ENCODE measurements around the gene NFX1. TPM values are rescaled to one million over a fixed set of nuclear protein-coding genes. Genes with fewer than 3 reads are reported as not detected.

The NFX1 gene
- total and polyA plus RNA-seq, 4 donors = 13.7 to 27.9 (median 14.6) TPM

DNA sequence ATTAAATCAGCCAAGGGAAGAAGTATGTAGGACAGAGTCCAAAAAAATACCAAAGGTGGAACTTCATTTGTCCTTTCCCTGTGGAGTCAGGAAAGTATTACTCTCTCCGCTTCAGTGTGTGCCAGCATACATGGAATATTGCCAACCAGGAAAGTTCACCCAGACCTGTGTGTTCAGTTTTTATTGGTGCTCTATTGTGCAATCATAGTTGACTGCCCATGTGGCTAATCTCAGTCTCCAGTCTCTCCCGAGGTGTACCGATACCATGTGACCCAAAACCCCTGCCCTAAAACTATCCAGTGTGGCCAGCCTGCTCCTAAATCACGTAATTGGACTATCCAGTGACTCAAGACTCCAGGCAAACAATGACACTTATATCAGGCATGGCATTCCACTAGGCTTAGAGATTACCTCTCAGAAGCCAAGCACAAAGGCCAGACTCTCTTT lies 38.8 kb downstream of the NFX1 start:
- no peaks in the 10 kb centered on the region for H3K27me3 ChIP-seq (ENCODE audit: control insufficient read depth in 4 of 4, insufficient read depth in 4 of 4, low read length in 3 of 4)
- peaks cover 9 to 41% (median 23%) of the 10 kb centered on the region in 4 donors for H3K36me3 ChIP-seq (ENCODE audit: control insufficient read depth in 4 of 4, insufficient read depth in 3 of 4, low read depth in 1 of 4, low read length in 3 of 4)
- TF ChIP-seq GABPA (IDR thresholded peaks at IDR 0.05 in 1 of 2, conservative IDR thresholded peaks at IDR 0.05 in 1 of 2) (peak in 1 of 2 donors; percentile 68), JUND (IDR thresholded peaks at IDR 0.05) (peak; percentile 74 to 94), FOXA2 (IDR thresholded peaks at IDR 0.05) (peak; percentile 67), SP1 (IDR thresholded peaks at IDR 0.05) (peak; percentile 93), FOXA1 (IDR thresholded peaks at IDR 0.05) (peak; percentile 64), TAF1 (conservative IDR thresholded peaks at IDR 0.05) (no peak), RAD21 (IDR thresholded peaks at IDR 0.05) (peak in 1 of 2 donors; percentile 52), EGR1 (IDR thresholded peaks at IDR 0.05; ENCODE audit: low read depth in 2 of 2) (peak in 1 of 2 donors; percentile 81), HNF4A (conservative IDR thresholded peaks at IDR 0.05) (peak; percentile 80 to 90), YY1 (IDR thresholded peaks at IDR 0.05) (peak; percentile 72), NR2F2 (IDR thresholded peaks at IDR 0.05) (no peak), RXRA (IDR thresholded peaks at IDR 0.05) (peak; percentile 83 to 95), HNF4G (IDR thresholded peaks at IDR 0.05) (peak; percentile 57)
- TF ChIP-seq, protein P1, sequence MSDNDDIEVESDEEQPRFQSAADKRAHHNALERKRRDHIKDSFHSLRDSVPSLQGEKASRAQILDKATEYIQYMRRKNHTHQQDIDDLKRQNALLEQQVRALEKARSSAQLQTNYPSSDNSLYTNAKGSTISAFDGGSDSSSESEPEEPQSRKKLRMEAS (IDR thresholded peaks at IDR 0.05) = peak; percentile 94
- TF ChIP-seq, protein P2, sequence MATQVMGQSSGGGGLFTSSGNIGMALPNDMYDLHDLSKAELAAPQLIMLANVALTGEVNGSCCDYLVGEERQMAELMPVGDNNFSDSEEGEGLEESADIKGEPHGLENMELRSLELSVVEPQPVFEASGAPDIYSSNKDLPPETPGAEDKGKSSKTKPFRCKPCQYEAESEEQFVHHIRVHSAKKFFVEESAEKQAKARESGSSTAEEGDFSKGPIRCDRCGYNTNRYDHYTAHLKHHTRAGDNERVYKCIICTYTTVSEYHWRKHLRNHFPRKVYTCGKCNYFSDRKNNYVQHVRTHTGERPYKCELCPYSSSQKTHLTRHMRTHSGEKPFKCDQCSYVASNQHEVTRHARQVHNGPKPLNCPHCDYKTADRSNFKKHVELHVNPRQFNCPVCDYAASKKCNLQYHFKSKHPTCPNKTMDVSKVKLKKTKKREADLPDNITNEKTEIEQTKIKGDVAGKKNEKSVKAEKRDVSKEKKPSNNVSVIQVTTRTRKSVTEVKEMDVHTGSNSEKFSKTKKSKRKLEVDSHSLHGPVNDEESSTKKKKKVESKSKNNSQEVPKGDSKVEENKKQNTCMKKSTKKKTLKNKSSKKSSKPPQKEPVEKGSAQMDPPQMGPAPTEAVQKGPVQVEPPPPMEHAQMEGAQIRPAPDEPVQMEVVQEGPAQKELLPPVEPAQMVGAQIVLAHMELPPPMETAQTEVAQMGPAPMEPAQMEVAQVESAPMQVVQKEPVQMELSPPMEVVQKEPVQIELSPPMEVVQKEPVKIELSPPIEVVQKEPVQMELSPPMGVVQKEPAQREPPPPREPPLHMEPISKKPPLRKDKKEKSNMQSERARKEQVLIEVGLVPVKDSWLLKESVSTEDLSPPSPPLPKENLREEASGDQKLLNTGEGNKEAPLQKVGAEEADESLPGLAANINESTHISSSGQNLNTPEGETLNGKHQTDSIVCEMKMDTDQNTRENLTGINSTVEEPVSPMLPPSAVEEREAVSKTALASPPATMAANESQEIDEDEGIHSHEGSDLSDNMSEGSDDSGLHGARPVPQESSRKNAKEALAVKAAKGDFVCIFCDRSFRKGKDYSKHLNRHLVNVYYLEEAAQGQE (IDR thresholded peaks at IDR 0.05) = peak; percentile 66
- TF ChIP-seq, protein P3, sequence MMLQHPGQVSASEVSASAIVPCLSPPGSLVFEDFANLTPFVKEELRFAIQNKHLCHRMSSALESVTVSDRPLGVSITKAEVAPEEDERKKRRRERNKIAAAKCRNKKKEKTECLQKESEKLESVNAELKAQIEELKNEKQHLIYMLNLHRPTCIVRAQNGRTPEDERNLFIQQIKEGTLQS (IDR thresholded peaks at IDR 0.05) = peak; percentile 82
- TF ChIP-seq, protein P4, sequence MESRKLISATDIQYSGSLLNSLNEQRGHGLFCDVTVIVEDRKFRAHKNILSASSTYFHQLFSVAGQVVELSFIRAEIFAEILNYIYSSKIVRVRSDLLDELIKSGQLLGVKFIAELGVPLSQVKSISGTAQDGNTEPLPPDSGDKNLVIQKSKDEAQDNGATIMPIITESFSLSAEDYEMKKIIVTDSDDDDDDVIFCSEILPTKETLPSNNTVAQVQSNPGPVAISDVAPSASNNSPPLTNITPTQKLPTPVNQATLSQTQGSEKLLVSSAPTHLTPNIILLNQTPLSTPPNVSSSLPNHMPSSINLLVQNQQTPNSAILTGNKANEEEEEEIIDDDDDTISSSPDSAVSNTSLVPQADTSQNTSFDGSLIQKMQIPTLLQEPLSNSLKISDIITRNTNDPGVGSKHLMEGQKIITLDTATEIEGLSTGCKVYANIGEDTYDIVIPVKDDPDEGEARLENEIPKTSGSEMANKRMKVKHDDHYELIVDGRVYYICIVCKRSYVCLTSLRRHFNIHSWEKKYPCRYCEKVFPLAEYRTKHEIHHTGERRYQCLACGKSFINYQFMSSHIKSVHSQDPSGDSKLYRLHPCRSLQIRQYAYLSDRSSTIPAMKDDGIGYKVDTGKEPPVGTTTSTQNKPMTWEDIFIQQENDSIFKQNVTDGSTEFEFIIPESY (IDR thresholded peaks at IDR 0.05) = peak; percentile 85
- TF ChIP-seq, protein P5, sequence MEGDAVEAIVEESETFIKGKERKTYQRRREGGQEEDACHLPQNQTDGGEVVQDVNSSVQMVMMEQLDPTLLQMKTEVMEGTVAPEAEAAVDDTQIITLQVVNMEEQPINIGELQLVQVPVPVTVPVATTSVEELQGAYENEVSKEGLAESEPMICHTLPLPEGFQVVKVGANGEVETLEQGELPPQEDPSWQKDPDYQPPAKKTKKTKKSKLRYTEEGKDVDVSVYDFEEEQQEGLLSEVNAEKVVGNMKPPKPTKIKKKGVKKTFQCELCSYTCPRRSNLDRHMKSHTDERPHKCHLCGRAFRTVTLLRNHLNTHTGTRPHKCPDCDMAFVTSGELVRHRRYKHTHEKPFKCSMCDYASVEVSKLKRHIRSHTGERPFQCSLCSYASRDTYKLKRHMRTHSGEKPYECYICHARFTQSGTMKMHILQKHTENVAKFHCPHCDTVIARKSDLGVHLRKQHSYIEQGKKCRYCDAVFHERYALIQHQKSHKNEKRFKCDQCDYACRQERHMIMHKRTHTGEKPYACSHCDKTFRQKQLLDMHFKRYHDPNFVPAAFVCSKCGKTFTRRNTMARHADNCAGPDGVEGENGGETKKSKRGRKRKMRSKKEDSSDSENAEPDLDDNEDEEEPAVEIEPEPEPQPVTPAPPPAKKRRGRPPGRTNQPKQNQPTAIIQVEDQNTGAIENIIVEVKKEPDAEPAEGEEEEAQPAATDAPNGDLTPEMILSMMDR (IDR thresholded peaks at IDR 0.05; ENCODE audit: low read depth, low read length, missing input control) = no peak
- H3K27ac ChIP-seq (ENCODE audit: low read depth in 1 of 2, low read length in 2 of 2) = peak overlapping the region; percentile 73 to 89
- H3K4me3 ChIP-seq (ENCODE audit: low read depth in 1 of 3, low read length in 3 of 3) = no peak overlapping the region
- WGBS = 30% methylated on average over 4 of the region's 4 CpGs
- H3K4me1 ChIP-seq (ENCODE audit: control insufficient read depth in 4 of 4, insufficient read depth in 4 of 4, low read length in 3 of 4) = peaks cover 5 to 12% (median 7%) of the 10 kb centered on the region in 4 donors
- DNase-seq (ENCODE audit: low spot score) = no peak
- no peaks in the 10 kb centered on the region for H3K9me3 ChIP-seq (ENCODE audit: control insufficient read depth in 4 of 4, low read length in 3 of 4)
- H3K9ac ChIP-seq (ENCODE audit: low read depth in 1 of 2, low read length in 2 of 2) = no peak overlapping the region

All from liver (tissue), 9 donors.